ENCODE results near the gene ANTXR2. TPM values are rescaled to one million over a fixed set of nuclear protein-coding genes. Genes with fewer than 3 reads are reported as not detected.

ANTXR2 gene
- total and polyA plus RNA-seq, 11 donors = 7.0 to 76.7 (median 46.6) TPM

- Histone ChIP-seq H3K4me3 (no peak overlapping the region), H3K36me3 (no peaks in the 10 kb centered on the region), H3K27me3 (no peaks in the 10 kb centered on the region), H3K27ac (no peak overlapping the region), H3K4me1 (peaks cover 0 to 9% (median 0%) of the 10 kb centered on the region in 12 donors), H3K9me3 (peaks cover 0 to 21% (median 6%) of the 10 kb centered on the region in 12 donors)
- TF ChIP-seq POLR2A (IDR thresholded peaks at IDR 0.05) = no peak
- TF ChIP-seq CTCF (IDR thresholded peaks at IDR 0.05) = no peak
- intact Hi-C loops (cut with DNase I) = no loop called here
- ATAC-seq (no peak), DNase-seq (no peak)
Measured at GRCh38 chr4:80111276-80111675, 38.2 kb upstream of the ANTXR2 start.

- WGBS, 4 donors = 96 to 99% (median 98%) methylated on average over 1 of the region's 1 CpG
- intact Hi-C loops (cut with DNase I) = no loop called here
- no peak overlapping the region for H3K4me3 ChIP-seq
- H3K27me3 ChIP-seq = no peaks in the 10 kb centered on the region
- H3K36me3 ChIP-seq = no peaks in the 10 kb centered on the region
- no peak for ATAC-seq
- H3K4me1 ChIP-seq = peaks cover 0 to 5% (median 0%) of the 10 kb centered on the region in 12 donors
- TF ChIP-seq CTCF (IDR thresholded peaks at IDR 0.05) = no peak
- TF ChIP-seq POLR2A (IDR thresholded peaks at IDR 0.05) = no peak
- H3K9me3 ChIP-seq = peaks cover 0 to 21% (median 6%) of the 10 kb centered on the region in 12 donors
- no peak overlapping the region for H3K27ac ChIP-seq
- DNase-seq = no peak
Measured at GRCh38 chr4:80107374-80107773, 34.3 kb upstream of the ANTXR2 start.

GRCh38 chr4:80104927-80105326 is 31.9 kb upstream of the ANTXR2 start:
- no peak for ATAC-seq
- H3K27ac ChIP-seq = no peak overlapping the region

GRCh38 chr4:80103629-80104028 is 30.6 kb upstream of the ANTXR2 start:
- no peak for DNase-seq
- WGBS, 4 donors = 87 to 90% (median 88%) methylated on average over 2 of the region's 2 CpGs
- intact Hi-C loops (cut with DNase I) = no loop called here
- TF ChIP-seq CTCF (IDR thresholded peaks at IDR 0.05) (no peak), POLR2A (IDR thresholded peaks at IDR 0.05) (no peak)
- H3K4me3 ChIP-seq = no peak overlapping the region
- no peaks in the 10 kb centered on the region for H3K36me3 ChIP-seq
- H3K27ac ChIP-seq = no peak overlapping the region
- H3K27me3 ChIP-seq = no peaks in the 10 kb centered on the region
- no peaks in the 10 kb centered on the region for H3K4me1 ChIP-seq
- H3K9me3 ChIP-seq = peaks cover 0 to 21% (median 6%) of the 10 kb centered on the region in 12 donors
- no peak for ATAC-seq

More at GRCh38 chr4:80104927-80105326, 31.9 kb upstream of the ANTXR2 start:
- 88 to 95% (median 92%) methylated on average over 1 of the region's 1 CpG for WGBS, 4 donors
- H3K27me3 ChIP-seq = no peaks in the 10 kb centered on the region
- intact Hi-C loops (cut with DNase I) = no loop called here
- H3K4me3 ChIP-seq = no peak overlapping the region
- no peak for TF ChIP-seq CTCF (IDR thresholded peaks at IDR 0.05)
- TF ChIP-seq POLR2A (IDR thresholded peaks at IDR 0.05) = no peak
- no peak for DNase-seq
- H3K4me1 ChIP-seq = no peaks in the 10 kb centered on the region
- no peaks in the 10 kb centered on the region for H3K36me3 ChIP-seq
- peaks cover 0 to 21% (median 6%) of the 10 kb centered on the region in 12 donors for H3K9me3 ChIP-seq

All from heart left ventricle (tissue), 16 donors.